ENCODE measurements around the gene PAK6. TPM values are rescaled to one million over a fixed set of nuclear protein-coding genes. Genes with fewer than 3 reads are reported as not detected.

Gene PAK6
- total RNA-seq, 1 donor from 2014 or later: 0.27 TPM

- Mint-ChIP-seq H3K4me1 (ENCODE audit: low read depth) (no peaks in the 10 kb centered on the region), H3K4me3 (ENCODE audit: low read depth) (no peak overlapping the region), H3K27me3 (ENCODE audit: low read depth) (peaks cover 5% of the 10 kb centered on the region), H3K9me3 (no peaks in the 10 kb centered on the region), H3K36me3 (ENCODE audit: low read depth) (peaks cover 8% of the 10 kb centered on the region), H3K27ac (no peak overlapping the region)
- intact Hi-C loops (cut with micrococcal nuclease): no loop called here
- no peak for DNase-seq (ENCODE audit: low spot score)
Observed at GRCh38 chr15:40232625-40233070, 6.2 kb upstream of the PAK6 start.

GRCh38 chr15:40233727-40234577 is 4.9 kb upstream of the PAK6 start:
- H3K27ac Mint-ChIP-seq: no peak overlapping the region
- peaks cover 3% of the 10 kb centered on the region for H3K36me3 Mint-ChIP-seq (ENCODE audit: low read depth)
- intact Hi-C loops (cut with micrococcal nuclease): no loop called here
- H3K4me3 Mint-ChIP-seq (ENCODE audit: low read depth): no peak overlapping the region
- DNase-seq (ENCODE audit: low spot score): no peak
- peaks cover 3% of the 10 kb centered on the region for H3K4me1 Mint-ChIP-seq (ENCODE audit: low read depth)
- peaks cover 11% of the 10 kb centered on the region for H3K27me3 Mint-ChIP-seq (ENCODE audit: low read depth)
- H3K9me3 Mint-ChIP-seq: no peaks in the 10 kb centered on the region

- intact Hi-C loops (cut with micrococcal nuclease): no loop called here
- Mint-ChIP-seq H3K27me3 (ENCODE audit: low read depth) (peaks cover 18% of the 10 kb centered on the region), H3K4me1 (ENCODE audit: low read depth) (peaks cover 3% of the 10 kb centered on the region), H3K27ac (no peak overlapping the region), H3K9me3 (no peaks in the 10 kb centered on the region), H3K4me3 (ENCODE audit: low read depth) (no peak overlapping the region), H3K36me3 (ENCODE audit: low read depth) (peaks cover 3% of the 10 kb centered on the region)
- no peak for DNase-seq (ENCODE audit: low spot score)
Observed at GRCh38 chr15:40234783-40235182, 4.1 kb upstream of the PAK6 start.

- Mint-ChIP-seq H3K27me3 (ENCODE audit: low read depth) (peaks cover 23% of the 10 kb centered on the region), H3K36me3 (ENCODE audit: low read depth) (peaks cover 3% of the 10 kb centered on the region), H3K27ac (no peak overlapping the region), H3K4me1 (ENCODE audit: low read depth) (peaks cover 3% of the 10 kb centered on the region), H3K9me3 (no peaks in the 10 kb centered on the region), H3K4me3 (ENCODE audit: low read depth) (no peak overlapping the region)
- no peak for DNase-seq (ENCODE audit: low spot score)
- intact Hi-C loops (cut with micrococcal nuclease): no loop called here
Observed at GRCh38 chr15:40235201-40235885, 3.5 kb upstream of the PAK6 start.

GRCh38 chr15:40239404-40239692 is 485 bp downstream of the PAK6 start:
- DNase-seq (ENCODE audit: low spot score): no peak
- H3K27ac Mint-ChIP-seq: no peak overlapping the region
- no peak overlapping the region for H3K4me3 Mint-ChIP-seq (ENCODE audit: low read depth)
- H3K9me3 Mint-ChIP-seq: no peaks in the 10 kb centered on the region
- no peaks in the 10 kb centered on the region for H3K36me3 Mint-ChIP-seq (ENCODE audit: low read depth)
- intact Hi-C loops (cut with micrococcal nuclease): no loop called here
- H3K27me3 Mint-ChIP-seq (ENCODE audit: low read depth): peaks cover 24% of the 10 kb centered on the region
- H3K4me1 Mint-ChIP-seq (ENCODE audit: low read depth): peaks cover 3% of the 10 kb centered on the region

- no peaks in the 10 kb centered on the region for H3K9me3 Mint-ChIP-seq
- no peaks in the 10 kb centered on the region for H3K36me3 Mint-ChIP-seq (ENCODE audit: low read depth)
- peaks cover 24% of the 10 kb centered on the region for H3K27me3 Mint-ChIP-seq (ENCODE audit: low read depth)
- H3K27ac Mint-ChIP-seq: no peak overlapping the region
- H3K4me3 Mint-ChIP-seq (ENCODE audit: low read depth): no peak overlapping the region
- intact Hi-C loops (cut with micrococcal nuclease): no loop called here
- DNase-seq (ENCODE audit: low spot score): no peak
- peaks cover 3% of the 10 kb centered on the region for H3K4me1 Mint-ChIP-seq (ENCODE audit: low read depth)
Observed at GRCh38 chr15:40239693-40240618, 1.1 kb downstream of the PAK6 start.

GRCh38 chr15:40240619-40241221 is 1.9 kb downstream of the PAK6 start:
- no peaks in the 10 kb centered on the region for H3K36me3 Mint-ChIP-seq (ENCODE audit: low read depth)
- peaks cover 3% of the 10 kb centered on the region for H3K4me1 Mint-ChIP-seq (ENCODE audit: low read depth)
- intact Hi-C loops (cut with micrococcal nuclease): no loop called here
- no peak overlapping the region for H3K27ac Mint-ChIP-seq
- DNase-seq (ENCODE audit: low spot score): no peak
- H3K27me3 Mint-ChIP-seq (ENCODE audit: low read depth): peaks cover 24% of the 10 kb centered on the region
- H3K4me3 Mint-ChIP-seq (ENCODE audit: low read depth): no peak overlapping the region
- H3K9me3 Mint-ChIP-seq: no peaks in the 10 kb centered on the region

- H3K36me3 Mint-ChIP-seq (ENCODE audit: low read depth): no peaks in the 10 kb centered on the region
- intact Hi-C loops (cut with micrococcal nuclease): no loop called here
- no peak overlapping the region for H3K4me3 Mint-ChIP-seq (ENCODE audit: low read depth)
- no peaks in the 10 kb centered on the region for H3K9me3 Mint-ChIP-seq
- DNase-seq (ENCODE audit: low spot score): no peak
- H3K4me1 Mint-ChIP-seq (ENCODE audit: low read depth): peaks cover 3% of the 10 kb centered on the region
- H3K27me3 Mint-ChIP-seq (ENCODE audit: low read depth): peaks cover 24% of the 10 kb centered on the region
- no peak overlapping the region for H3K27ac Mint-ChIP-seq
Observed at GRCh38 chr15:40241269-40242212, 2.7 kb downstream of the PAK6 start.

- no peaks in the 10 kb centered on the region for H3K36me3 Mint-ChIP-seq (ENCODE audit: low read depth)
- peaks cover 21% of the 10 kb centered on the region for H3K27me3 Mint-ChIP-seq (ENCODE audit: low read depth)
- H3K27ac Mint-ChIP-seq: no peak overlapping the region
- H3K4me1 Mint-ChIP-seq (ENCODE audit: low read depth): peaks cover 3% of the 10 kb centered on the region
- intact Hi-C loops (cut with micrococcal nuclease): no loop called here
- DNase-seq (ENCODE audit: low spot score): no peak
- H3K4me3 Mint-ChIP-seq (ENCODE audit: low read depth): no peak overlapping the region
- no peaks in the 10 kb centered on the region for H3K9me3 Mint-ChIP-seq
Observed at GRCh38 chr15:40242213-40242599, 3.3 kb downstream of the PAK6 start.

- H3K9me3 Mint-ChIP-seq: no peaks in the 10 kb centered on the region
- no peaks in the 10 kb centered on the region for H3K36me3 Mint-ChIP-seq (ENCODE audit: low read depth)
- H3K4me1 Mint-ChIP-seq (ENCODE audit: low read depth): peaks cover 3% of the 10 kb centered on the region
- H3K4me3 Mint-ChIP-seq (ENCODE audit: low read depth): no peak overlapping the region
- intact Hi-C loops (cut with micrococcal nuclease): no loop called here
- no peak for DNase-seq (ENCODE audit: low spot score)
- H3K27ac Mint-ChIP-seq: no peak overlapping the region
- H3K27me3 Mint-ChIP-seq (ENCODE audit: low read depth): peaks cover 20% of the 10 kb centered on the region
Observed at GRCh38 chr15:40242601-40243000, 3.7 kb downstream of the PAK6 start.

- no peak for DNase-seq (ENCODE audit: low spot score)
- Mint-ChIP-seq H3K27me3 (ENCODE audit: low read depth) (peaks cover 14% of the 10 kb centered on the region), H3K4me3 (ENCODE audit: low read depth) (no peak overlapping the region), H3K36me3 (ENCODE audit: low read depth) (no peaks in the 10 kb centered on the region), H3K27ac (no peak overlapping the region), H3K9me3 (no peaks in the 10 kb centered on the region), H3K4me1 (ENCODE audit: low read depth) (peaks cover under 1% of the 10 kb centered on the region)
- intact Hi-C loops (cut with micrococcal nuclease): no loop called here
Observed at GRCh38 chr15:40243126-40243810, 4.4 kb downstream of the PAK6 start.
